BE2C (cell line): ENCODE measurements around the gene AGRN.

Experiments
- DNase-seq: peaks from one replicate; pipeline ENCODE4 v3.0.0-alpha.2; 2020
- H3K27me3 ChIP-seq: fragments of 250-450 bp; sonication (Bioruptor Pico); 2 replicates; pipeline ENCODE4 v1.5.1; 2020; ENCODE audit warnings: mild to moderate bottlenecking
- H3K36me3 ChIP-seq: fragments of 250-450 bp; sonication (Bioruptor Pico); 2 replicates; pipeline ENCODE4 v1.5.1; 2020; ENCODE audit warnings: mild to moderate bottlenecking
- H3K4me1 ChIP-seq: fragments of 250-450 bp; sonication (Bioruptor Pico); 2 replicates; pipeline ENCODE4 v1.5.1; 2020
- H3K4me3 ChIP-seq: 2 replicates; pipeline ENCODE4 v1.5.1; 2011; ENCODE audit warnings: low read depth, low read length
- H3K9me3 ChIP-seq: fragments of 250-450 bp; sonication (Bioruptor Pico); 2 replicates; pipeline ENCODE4 v1.5.1; 2020
- CTCF ChIP-seq: IDR thresholded peaks from 2 replicates; pipeline ENCODE4 v1.5.1; 2012; ENCODE audit warnings: mild to moderate bottlenecking, low read depth, low read length

AGRN gene

GRCh38 chr1:1019122-1019999 lies 559 bp upstream of the AGRN start:
- no peaks in the 10 kb centered on the region for H3K36me3 ChIP-seq
- H3K27me3 ChIP-seq = peaks cover 10% of the 10 kb centered on the region; the same call in 1 of the 2 replicates
- H3K9me3 ChIP-seq = no peaks in the 10 kb centered on the region
- DNase-seq = peak; percentile 91
- TF ChIP-seq CTCF = peak; percentile 31
- peak overlapping the region; percentile 23; the same call in 1 of the 2 replicates for H3K4me3 ChIP-seq
- H3K4me1 ChIP-seq = peaks cover 7% of the 10 kb centered on the region

- peaks cover 10% of the 10 kb centered on the region; the same call in 1 of the 2 replicates for H3K27me3 ChIP-seq
- no peaks in the 10 kb centered on the region for H3K9me3 ChIP-seq
- peaks cover 7% of the 10 kb centered on the region for H3K4me1 ChIP-seq
- H3K4me3 ChIP-seq = peak overlapping the region; percentile 42
- no peak for TF ChIP-seq CTCF
- H3K36me3 ChIP-seq = no peaks in the 10 kb centered on the region
- DNase-seq = no peak
These were observed 592 bp downstream of the AGRN start for GRCh38 chr1:1020415-1021009.

- DNase-seq = peak; percentile 70
- Histone ChIP-seq H3K36me3 (no peaks in the 10 kb centered on the region), H3K9me3 (no peaks in the 10 kb centered on the region), H3K27me3 (peaks cover 10% of the 10 kb centered on the region; the same call in 1 of the 2 replicates), H3K4me3 (peak overlapping the region; percentile 24; the same call in 1 of the 2 replicates), H3K4me1 (peaks cover 7% of the 10 kb centered on the region)
- TF ChIP-seq CTCF = no peak
These were observed 1.3 kb downstream of the AGRN start for GRCh38 chr1:1021010-1021919.

- Histone ChIP-seq H3K4me3 (no peak overlapping the region), H3K9me3 (no peaks in the 10 kb centered on the region)
- TF ChIP-seq CTCF = no peak
These were observed 2.0 kb downstream of the AGRN start for GRCh38 chr1:1021920-1022259.

GRCh38 chr1:1022302-1023009 lies 2.5 kb downstream of the AGRN start:
- no peak for DNase-seq
- Histone ChIP-seq H3K9me3 (no peaks in the 10 kb centered on the region), H3K4me3 (no peak overlapping the region), H3K36me3 (no peaks in the 10 kb centered on the region), H3K27me3 (peaks cover 10% of the 10 kb centered on the region), H3K4me1 (peaks cover 7% of the 10 kb centered on the region)
- TF ChIP-seq CTCF = no peak

More at GRCh38 chr1:1021920-1022259, 2.0 kb downstream of the AGRN start:
- peaks cover 7% of the 10 kb centered on the region for H3K4me1 ChIP-seq
- no peak for DNase-seq
- peaks cover 10% of the 10 kb centered on the region for H3K27me3 ChIP-seq
- H3K36me3 ChIP-seq = no peaks in the 10 kb centered on the region
